NT2/D1 (cell line): ENCODE data around the gene MAP3K20.

Experiments used
- SUZ12 ChIP-seq: IDR thresholded peaks from 2 replicates; pipeline ENCODE4 v1.6.1; 2011; ENCODE audit not compliant: insufficient read length, insufficient read depth; ENCODE audit errors: extremely low read depth
- ZNF274 ChIP-seq: IDR thresholded peaks from 2 replicates; pipeline ENCODE4 v1.6.1; 2011; ENCODE audit warnings: mild to moderate bottlenecking, low read depth, low read length

DNA sequence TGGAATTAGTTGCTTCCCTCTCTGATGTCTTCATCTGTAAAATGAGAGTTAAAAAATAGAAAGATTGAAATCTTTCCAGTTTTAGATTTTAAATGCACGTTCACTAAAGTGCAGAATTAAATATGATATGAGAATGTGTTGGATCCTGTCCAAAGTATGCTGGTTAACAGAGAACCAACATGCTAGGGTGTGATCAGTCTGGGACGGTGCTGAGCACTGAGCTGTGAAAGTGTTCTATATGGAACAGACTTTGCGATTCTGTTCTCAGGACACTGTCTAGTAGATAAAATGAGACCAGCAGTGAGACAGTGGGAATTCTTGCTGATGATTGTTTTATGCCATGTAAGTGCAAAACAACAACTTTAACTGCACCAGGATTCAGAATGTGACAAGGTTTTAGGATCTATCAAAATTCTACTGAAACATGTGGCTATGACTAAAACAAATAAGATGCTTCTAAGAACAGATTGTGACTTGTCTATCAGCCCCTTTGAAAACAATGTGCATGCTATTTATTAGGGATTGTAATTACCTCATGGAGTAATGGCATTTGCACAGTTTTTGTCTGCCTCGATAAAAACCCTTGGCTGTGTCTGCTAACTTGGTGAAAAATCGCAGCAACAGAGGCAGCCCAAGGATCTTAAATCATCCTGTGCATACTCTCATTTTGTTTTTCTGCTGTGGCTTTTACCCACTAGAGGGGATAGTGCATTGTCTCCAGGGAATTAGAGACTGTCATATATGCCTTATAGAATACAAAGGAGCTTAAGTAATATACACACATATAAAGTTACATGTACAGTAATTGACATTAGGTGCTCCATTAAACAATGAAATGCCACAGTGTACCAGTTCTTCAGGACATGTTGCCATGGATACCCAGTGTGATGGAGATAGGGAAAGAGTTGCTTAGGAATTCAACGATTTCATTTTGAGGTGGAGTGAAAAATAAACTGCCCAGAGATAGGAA, 55.1 kb downstream of the MAP3K20 start:
- no peak for TF ChIP-seq ZNF274
- TF ChIP-seq SUZ12, result no peak
